ENCODE measurements around the gene SNAP91.

GRCh38 chr6:83603551-83603950, 105.3 kb downstream of the SNAP91 start:
- TF ChIP-seq TAF1 (IDR thresholded peaks at IDR 0.05; ENCODE audit: low read depth, low read length) (no peak), POLR2A (IDR thresholded peaks at IDR 0.05; ENCODE audit: low read depth, low read length) (no peak), POLR2AphosphoS5 (IDR thresholded peaks at IDR 0.05; ENCODE audit: low read depth, low read length) (no peak)

Data from GM12891 (cell line).